HG02943 (cell line): ENCODE measurements around the gene SEC11C.

Experiments used
- ATAC-seq: cut with Tn5 transposase; IDR thresholded peaks from one replicate; pipeline ENCODE4 v1.9.1; 2021; ENCODE audit warnings: mild to moderate bottlenecking, low read depth, moderate library complexity; ENCODE audit not compliant: unreplicated experiment

The SEC11C gene

DNA sequence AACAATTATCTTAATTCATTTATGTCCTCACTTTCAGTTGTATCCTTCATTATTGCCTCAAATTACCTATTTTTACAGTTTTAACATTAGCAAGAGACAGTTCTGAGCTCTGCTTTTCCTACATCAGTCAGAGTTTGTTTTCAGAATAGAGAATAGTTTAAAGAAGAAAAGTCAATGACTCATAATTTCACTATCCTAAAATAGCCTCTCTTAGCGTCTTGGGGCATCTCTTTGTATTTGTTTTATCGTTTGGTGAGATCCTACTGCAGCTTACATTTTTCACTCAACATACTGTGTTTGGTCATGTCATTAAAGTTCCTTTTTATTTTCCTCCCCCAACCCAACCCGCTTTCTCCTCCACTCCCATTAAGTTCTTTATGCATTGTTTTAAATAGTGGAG, 3.8 kb downstream of the SEC11C start:
- ATAC-seq, result no peak

DNA sequence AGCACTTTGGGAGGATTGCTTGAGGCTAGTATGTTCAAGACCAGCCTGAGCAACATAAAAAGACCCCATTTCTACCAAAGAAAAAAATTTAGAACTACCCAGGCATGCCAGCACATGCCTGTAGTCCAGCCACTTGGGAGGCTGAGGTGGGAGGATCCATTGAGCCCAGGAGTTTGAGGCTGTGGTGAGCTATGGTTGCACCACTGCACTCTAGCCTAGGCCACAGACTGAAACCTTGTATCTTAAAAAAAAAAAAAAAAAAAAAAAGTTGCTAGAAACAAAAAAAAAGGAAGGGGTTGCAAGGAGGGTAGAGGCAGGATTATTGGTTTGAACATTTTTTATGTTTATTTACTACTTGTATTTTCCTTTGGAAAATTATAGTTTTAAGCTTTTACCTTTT, 4.8 kb downstream of the SEC11C start:
- no peak for ATAC-seq

DNA sequence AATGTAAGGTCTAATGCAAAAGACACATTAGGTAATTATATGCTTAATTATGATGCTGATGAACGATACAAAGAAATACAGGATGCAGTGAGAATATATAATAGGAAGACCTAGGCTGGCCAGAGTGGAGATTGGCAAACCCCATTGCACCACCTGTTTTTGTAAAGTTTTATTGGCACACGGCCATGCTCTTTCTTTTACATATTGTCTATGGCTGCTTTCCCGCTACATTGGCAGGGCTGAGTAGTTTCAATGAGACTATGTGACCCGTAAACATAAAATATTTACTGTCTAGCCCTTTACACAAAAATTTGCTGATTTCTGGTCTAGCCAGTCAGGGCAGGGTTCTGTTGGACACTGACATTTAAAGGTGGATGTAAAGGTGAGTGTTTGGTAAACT, 5.4 kb downstream of the SEC11C start:
- ATAC-seq, result no peak

DNA sequence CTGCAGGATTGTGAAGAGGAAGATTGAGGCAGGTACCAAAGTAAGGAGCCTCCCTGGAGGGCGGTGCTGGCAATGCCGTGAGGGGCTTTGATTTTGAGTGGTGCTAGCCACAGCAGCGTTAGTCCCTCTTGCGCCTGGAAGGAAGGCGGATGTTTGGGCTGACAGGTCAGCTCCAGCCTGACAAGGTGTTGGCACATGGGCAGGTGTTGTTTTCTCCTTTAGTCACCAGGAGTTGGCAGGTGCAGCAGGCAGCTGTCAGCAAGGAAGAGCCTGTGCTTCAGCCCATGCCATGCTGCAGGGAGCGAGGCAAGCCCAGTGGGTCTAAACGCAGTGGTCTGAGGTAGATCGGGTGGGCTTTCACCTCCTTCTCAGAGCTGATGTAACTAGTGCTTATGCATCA, 8.5 kb downstream of the SEC11C start:
- no peak for ATAC-seq

- no peak for ATAC-seq
Measured at GRCh38 chr18:59149007-59149406, 9.3 kb downstream of the SEC11C start.

DNA sequence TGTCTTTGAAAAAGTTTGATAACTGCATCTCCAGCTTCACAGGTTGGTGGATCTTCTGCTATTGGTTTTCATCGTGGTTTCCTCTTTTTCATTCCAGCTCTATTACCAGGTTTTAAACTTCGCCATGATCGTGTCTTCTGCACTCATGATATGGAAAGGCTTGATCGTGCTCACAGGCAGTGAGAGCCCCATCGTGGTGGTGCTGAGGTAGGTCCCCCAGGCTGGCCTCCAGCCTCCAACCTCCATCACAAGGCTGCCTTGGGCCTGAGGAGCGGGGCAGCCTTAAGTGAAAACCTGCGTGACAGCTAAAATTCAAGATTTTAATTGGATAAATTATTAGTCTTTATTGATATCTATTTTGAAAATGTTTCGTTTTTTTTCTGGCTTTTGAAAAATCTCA, 9.7 kb downstream of the SEC11C start:
- ATAC-seq, result no peak

DNA sequence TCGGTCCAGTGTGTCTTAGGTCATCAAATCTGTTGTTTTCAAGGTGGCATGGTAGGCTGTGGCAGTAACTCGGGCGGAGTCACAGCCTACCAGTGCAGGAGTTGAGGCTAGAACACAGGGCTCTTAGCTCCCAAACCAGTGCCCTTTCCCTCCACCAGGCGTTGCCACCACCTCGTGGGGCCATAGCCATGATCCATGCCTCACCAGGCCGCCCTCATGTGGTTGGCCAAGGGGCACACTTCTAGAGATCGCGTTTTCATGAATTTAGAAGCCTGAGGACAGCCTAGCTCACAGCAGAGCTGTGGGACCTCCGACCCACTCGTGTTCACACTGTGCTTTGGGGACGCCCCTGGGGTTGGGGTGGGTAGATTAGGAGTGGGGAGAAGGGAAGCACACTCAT, 10.6 kb downstream of the SEC11C start:
- ATAC-seq, result no peak

GRCh38 chr18:59155153-59155552, 15.5 kb downstream of the SEC11C start:
- no peak for ATAC-seq

DNA sequence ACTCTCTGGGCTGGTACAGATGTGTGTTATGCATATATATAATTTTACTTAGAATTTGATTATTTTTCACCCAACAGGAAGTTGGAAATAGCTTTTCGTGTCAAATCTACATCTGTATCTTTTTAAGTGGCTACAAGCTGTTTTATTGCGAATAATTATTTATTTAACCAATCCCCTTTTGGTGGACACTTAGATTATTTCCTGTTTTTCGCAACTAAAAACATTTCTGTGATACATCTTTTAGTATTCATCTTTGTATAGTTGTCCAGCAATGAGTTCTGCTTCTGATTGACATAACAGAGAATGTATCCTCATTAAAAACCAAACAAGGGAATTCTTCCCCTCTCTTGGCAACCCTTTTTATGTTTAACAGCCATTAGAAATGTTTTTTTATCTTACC, 16.6 kb downstream of the SEC11C start:
- no peak for ATAC-seq

DNA sequence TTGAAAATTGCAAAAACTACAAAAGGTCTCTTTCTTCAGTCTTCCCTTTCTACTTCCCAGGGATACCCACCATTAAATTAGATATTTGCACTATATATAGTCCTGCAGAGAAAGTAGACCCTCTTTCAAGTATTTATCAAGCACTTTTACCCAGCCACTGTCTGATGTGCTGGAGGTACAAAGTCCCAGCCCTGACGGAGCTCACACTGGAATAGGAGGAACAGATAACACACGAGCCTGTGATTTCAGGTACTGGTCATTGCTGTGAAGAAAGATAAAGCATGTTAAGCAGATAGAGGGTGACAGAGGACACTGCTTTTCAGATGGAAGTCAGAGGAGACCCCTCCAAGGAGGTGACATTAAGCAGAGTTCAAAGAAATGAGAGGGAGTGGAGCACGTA, 19.6 kb downstream of the SEC11C start:
- ATAC-seq, result no peak

DNA sequence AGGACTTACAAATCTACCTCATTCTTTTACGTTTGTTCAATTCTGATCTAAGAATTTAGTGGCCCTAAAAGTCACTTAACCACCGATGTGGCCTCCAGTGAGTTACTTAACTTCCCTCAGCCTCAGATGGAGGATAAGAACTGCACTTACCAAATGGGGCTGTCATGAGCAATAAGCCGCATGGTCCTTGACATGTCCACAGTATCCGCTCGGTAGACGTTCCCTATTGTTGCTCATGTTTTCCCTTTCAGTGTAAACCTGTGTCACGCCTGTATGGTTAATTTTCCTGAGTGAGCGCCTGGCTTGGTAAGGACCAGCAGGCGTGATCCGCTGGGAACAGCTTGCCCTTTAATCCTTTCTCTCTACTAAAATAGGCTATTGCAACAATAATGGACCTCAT, 20.3 kb downstream of the SEC11C start:
- no peak for ATAC-seq

GRCh38 chr18:59172664-59173249, 33.1 kb downstream of the SEC11C start:
- no peak for ATAC-seq

DNA sequence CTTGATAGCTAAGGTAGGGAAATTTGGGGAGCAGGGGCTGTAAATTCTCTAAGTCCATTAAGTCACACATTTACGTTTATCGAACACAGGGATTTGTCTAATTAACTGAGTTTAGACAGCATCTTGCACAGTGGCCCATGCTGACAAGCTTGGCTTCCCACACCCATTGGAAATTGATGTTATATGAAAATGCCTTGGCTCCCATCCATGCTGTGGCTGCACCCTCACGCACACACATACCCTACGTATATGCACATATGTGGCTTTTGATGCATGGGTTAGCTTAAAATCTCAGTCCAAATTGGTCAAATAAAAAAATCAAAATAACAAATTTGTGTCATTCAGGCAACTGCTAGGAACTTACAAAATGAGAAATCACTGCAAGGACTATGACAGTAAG, 37.8 kb downstream of the SEC11C start:
- ATAC-seq, result no peak

- no peak for ATAC-seq
Measured at GRCh38 chr18:59180150-59180845, 40.6 kb downstream of the SEC11C start.

GRCh38 chr18:59182673-59183072, 43.0 kb downstream of the SEC11C start:
- ATAC-seq, result no peak

- ATAC-seq, result no peak
Measured at GRCh38 chr18:59189008-59189407, 49.3 kb downstream of the SEC11C start.

- no peak for ATAC-seq
Measured at GRCh38 chr18:59189746-59190145, 50.1 kb downstream of the SEC11C start.

- ATAC-seq, result no peak
Measured at GRCh38 chr18:59196161-59196725, 56.6 kb downstream of the SEC11C start.

DNA sequence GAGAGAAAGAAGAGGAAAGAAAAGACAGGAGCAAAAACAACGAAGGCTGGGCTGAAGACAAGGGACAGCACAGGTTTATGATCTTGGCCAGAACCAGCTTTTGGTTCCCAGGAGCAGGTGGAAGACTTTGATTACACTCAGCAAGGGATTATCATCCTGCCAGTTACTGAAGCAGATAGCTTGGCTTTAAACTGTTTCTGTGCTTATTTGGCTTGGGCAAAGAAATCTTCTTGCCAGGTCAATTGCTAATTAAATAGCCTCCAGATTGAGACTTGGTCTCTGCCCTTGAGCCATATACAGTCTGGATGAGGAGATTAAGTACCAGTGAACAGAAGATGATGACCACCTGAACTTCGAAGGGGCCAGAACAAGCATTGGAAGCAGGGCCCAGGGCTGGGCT, 58.0 kb downstream of the SEC11C start:
- ATAC-seq, result no peak

GRCh38 chr18:59198215-59198614, 58.5 kb downstream of the SEC11C start:
- ATAC-seq, result no peak

- no peak for ATAC-seq
Measured at GRCh38 chr18:59200787-59201186, 61.1 kb downstream of the SEC11C start.

GRCh38 chr18:59202258-59202820, 62.7 kb downstream of the SEC11C start:
- ATAC-seq, result no peak
